ENCODE data around the gene RIC8A.
A peak's percentile ranks its signal among the peaks of the same experiment; 100 is the strongest.
"Not testable (repeated sequence)": the region's sequence is repeated elsewhere in the genome, so short reads cannot be mapped to it uniquely, and the experiment has no call there.

Gene RIC8A

DNA sequence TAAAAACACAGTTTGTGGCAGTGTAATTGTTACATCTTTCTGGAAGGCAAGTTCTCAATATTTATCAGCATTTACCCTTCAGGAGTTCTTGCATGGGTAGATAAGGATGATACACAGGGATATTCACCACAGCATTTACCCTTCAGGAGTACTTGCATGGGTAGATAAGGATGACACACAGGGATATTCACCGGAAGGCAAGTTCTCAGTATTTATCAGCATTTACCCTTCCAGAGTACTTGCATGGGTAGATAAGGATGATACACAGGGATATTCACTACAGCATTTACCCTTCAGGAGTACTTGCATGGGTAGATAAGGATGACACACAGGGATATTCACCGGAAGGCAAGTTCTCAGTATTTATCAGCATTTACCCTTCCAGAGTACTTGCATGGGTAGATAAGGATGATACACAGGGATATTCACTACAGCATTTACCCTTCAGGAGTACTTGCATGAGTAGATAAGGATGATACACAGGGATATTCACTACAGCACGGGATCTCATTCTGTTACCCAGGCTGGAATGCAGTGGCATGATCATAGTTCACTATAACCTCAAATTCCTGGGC, 13.2 kb downstream of the RIC8A start:
- DNase-seq = not testable (repeated sequence)

DNA sequence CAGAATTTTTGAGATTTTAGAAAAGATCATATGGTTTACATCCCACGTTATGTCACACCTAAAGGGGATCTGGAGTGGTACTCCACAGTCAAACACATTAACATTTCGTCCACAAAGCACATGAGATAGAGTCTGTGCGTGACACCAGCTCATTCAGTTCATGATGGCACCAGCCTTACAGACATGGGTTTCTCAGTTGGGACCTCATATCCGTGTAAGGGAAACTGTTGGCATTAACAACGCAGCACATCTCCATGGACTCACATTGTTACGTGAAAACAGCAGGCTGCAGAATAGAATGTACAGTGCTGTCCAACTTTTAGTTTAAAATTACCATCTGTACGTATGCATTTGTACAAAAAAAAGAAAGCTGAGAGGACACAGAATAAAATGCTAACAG, 14.0 kb downstream of the RIC8A start:
- DNase-seq = no peak

DNA sequence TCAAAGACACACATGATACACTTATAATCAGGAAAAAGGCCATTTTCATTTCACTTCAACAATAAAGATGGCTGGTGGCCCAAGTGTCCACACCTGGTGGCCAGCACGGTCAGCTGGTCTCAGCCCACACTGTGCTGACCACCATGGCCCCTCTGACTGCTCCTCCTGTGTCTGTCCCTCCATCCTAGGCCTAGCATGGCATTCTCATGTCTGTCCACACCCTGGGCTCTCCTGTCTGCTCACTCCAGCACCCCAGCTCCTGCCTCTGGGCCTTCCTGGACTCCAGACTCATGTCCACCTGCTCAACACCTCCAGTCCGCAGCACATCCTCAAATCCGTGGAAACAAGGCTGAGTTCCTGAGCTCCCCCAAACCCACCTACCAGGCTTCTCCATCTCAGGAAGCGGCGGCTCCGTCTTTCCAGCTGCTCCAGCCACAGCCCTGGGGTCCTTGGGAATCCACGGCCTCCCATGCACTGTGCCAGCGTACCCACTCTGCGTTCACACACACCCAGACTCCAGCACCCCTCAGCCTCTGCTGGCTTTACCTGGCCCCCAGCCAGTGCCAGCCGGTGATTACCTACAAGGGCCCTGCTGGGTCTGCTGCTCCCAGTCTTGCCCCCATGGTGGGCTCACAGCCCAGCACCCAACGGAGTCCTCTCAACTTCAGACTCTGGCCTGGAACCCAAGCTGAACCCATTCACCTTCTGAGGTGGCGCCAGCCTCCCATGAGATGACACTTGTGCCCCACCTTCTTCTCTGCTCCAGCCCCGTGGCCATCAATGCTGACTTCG, 14.7 kb downstream of the RIC8A start:
- DNase-seq = no peak

DNA sequence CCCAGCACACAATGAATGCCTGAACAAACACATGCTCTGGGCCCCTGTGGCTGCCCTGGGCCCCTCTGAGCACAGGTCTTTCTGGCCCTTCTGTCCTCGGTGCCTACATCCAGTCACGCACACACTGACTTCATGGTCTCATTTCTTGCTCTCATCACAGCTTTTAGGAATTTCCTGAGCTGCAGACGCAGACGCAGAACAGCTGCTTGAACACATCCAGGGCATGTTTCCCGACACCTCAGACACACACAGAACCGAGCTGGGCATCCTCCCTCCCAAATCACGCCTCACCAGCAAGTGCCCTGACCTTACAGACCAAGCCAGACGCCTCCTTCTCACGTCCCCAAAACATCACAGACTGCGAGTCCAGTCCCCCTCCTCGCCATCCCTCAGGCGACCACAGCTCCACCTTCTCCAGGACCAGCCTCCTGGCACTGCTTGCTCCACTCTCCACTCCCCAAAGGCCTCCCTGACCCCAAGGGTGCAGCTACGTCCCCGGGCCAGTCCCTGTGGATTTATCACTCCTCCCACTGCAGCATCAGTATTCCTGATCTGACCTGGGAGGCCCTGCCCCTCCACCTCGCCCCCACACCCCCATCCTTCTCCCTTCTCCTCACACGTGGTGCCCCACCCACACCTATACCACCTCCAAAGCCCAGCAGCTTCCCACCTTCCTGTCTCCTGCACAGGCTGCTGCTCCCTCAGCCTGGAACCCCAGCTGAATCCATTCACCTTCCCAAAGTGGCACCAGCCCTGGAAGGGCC, 15.7 kb downstream of the RIC8A start:
- no peak for DNase-seq

DNA sequence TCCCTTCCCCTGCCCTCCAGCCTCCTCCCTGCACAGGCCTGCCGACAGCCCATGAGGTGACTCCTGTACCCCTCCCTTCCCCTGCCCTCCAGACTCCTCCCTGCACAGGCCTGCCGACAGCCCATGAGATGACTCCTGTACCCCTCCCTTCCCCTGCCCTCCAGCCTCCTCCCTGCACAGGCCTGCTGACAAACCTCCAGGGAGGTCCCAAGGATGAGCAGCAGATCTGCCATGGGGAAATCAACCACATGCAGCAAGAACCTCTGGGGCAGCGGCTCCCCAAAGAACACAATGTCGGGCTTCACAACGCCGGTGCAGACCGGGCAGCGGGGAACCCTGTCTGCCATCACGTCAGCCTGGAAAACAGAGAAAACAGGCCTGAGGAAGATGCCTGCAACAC, 16.4 kb downstream of the RIC8A start:
- DNase-seq = no peak

DNA sequence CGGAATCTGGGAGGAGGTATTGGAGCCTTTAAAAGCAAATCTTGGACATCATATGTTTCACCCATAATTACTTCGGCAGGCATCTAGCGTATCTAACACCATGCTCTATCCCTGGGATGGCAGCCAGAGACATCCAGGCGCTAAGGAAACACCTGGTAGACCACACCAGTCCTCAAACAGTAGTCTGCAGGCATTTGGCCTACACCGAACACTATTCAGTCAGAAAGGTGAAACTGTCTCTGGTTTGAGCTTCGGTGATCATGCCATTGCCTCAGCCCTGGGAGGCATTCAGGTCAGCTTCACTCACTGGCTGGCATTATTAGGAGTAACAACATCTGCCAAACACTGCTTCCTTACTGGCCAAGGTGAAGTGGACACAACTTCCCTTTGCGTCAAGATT, 16.9 kb downstream of the RIC8A start:
- no peak for DNase-seq

DNA sequence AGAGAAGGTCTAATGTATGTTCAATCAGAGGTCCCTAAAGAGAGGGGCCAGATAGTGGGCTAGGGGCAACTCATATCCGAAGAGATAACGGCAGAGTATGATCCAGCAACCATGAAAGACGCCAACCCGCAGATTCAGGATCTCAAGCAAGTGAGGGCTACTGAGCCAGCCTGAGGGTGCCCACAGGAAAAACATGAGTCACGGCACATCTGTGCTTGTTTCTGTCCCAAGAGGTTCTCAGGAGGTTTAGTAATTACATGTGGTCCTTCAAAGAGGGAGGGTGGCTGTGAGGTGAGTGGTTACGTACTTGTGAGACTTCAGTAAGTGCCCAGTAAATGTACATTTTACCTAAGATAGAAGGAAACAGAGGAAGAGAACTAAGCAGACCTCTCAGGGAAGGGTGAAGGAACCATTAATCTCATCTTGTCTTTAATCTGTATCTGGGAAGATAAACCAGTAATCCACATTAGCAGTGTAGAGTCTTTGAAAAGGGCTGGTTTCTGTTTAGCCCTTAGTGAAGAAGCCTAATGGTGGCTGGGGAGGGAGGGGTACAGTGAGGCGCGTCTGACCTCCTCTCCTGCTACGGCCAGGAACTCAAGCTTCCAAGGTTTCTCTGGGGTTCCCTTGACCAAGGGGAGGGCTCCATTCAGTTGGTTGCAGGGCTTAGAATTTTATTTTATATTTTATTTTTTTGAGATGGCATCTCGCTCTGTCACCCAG, 18.4 kb downstream of the RIC8A start:
- no peak for DNase-seq

DNA sequence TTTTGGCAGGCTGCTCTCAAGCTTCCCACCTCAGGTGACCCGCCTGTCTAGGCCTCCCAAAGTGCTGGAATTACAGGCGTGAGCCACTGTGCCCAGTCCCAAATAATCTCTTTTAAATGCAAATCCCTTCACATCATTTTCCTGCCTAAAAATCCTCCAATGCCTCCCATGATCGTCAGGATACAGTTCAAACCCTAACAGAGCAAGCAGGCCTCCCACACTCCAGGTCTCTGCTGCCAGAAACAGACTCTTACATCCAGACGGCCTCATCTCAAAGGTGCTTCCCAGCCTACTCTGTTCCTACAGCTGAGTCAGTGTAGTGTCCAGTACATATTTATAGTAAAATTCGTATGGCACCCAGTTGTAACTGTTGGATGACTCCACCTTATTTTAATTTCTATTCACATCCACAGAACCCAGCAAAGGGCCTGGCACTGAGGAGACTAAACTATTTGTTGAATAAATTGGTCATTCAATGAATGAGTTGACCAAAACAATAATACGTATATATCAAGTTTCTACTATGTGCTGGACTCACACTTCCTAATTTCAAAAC, 20.4 kb downstream of the RIC8A start:
- no peak for DNase-seq

DNA sequence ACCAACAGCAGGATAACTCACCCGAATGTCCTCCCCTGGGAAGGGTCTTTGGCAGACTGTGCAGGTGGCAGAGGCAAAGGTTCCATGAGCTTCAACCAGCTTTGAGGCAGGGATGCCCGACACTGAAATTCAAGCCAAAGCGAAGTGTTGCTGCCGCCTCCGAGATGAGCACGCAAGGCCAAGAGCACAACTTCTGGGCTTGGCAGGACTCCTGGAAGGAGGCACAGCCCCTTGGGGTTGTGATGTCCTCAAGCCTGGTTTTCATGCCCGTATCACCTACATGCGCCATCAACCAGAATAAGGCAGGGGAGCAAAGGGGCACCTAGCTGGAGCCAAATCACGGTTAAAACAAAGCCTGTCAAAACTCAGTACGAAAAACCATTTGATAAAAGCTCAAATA, 22.9 kb downstream of the RIC8A start:
- DNase-seq = no peak

DNA sequence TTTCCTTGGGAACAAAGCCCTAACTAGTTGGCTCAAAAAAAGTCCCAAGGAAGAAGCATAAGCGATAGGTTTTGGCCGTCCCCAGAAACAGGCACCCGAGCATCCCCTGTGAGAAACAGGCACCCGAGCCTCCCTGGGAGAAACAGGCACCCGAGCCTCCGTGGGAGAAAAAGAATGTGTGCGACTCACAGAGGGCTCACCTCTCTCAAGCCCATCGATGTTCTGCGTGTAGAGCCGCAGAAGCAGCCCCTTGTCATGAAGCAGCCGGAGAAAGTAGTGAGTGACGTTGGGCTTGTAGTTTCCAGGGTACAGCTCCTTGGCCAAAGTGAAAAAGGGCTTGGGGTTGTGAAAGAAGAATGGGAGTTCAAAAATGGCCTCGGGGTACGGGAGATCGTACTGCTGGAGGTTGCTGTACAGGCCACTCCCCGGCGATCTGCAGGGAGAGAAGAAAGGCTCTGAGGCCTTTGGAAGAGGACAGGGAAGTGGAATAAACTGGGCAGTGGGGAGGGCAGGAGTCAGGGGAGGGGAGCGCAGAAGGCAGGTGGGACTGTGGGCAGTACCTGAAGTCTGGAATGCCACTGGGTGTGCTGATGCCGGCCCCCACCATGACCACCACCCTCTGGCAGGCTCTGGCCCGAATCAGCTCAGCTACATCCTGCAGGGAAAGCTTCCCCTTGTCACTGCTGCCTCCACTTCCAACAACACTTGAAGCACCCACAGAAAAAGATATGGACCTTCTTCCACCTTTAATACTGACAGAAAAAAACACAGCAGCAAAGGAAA, 25.5 kb downstream of the RIC8A start:
- DNase-seq = no peak

DNA sequence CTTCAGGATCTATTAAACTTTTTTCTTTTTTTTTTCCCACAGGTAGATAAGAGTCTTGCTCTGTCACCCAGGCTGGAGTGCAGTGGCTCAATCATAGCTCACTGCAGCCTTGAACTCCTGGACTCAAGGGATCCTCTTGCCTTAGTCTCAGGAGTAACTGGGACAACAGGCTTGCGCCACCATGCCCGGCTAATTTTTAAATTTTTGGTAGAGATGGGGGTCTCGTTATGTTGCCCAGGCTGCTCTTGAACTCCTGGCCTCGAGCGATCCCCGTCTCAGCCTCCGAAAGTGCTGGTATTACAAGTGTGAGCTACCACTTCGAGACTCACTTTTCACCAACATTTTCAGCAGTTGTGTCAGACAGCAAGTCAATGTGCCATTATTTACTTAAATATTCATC, 27.7 kb downstream of the RIC8A start:
- DNase-seq = no peak

DNA sequence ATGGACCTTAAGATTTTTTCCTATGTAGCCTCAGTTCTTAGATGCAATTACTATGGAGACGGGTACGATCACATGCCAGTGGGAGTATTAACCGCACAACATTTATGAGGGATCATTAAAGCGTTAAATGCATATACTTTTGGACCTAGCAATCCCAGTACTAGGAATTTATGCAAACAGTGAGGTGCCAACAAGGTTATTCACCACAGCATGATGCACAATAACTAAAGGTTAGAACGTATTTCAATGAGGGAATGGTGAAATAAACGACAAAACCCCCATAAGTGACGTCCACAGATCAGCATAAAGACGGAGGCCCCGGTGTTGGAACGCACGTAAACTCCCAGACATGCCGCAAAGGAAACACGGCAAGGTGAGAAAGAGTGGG, 28.1 kb downstream of the RIC8A start:
- no peak for DNase-seq

DNA sequence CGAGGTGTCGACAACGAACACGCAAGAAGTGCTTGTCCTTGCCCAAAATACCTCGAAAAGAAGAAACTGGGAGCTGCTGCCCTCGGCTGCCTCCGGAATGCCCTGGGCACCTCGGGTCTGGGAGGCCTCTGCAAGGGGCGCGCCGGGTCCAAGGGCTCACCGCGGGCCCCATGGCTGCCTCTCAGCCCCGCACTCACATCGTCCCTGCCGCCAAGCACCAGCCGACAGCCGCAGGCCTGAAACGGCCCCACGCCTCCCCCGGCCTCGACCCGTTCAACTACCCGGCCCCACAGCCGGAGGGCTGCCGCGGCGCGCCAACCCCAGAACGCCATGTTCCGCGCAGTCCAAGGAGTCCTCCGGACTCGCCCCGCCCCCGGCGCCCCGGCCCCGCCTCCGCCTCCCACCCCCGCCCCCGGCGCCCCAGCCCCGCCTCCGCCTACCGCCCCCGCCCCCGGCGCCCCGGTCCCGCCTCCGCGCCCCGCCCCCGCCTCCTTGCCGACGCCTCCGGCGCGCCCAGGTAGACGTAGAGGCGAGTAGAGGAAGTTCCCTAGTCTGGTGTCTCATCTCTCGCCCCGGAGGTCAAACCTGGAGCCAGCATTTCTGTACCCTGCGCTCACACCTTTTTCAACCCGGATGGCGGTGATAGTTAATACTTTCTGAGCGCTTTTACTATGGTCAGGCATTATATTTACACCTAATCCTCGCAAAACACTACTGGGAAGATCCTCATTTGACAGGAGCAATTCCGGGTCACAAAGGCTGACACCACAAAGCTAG, 28.7 kb downstream of the RIC8A start, which contains the start of gene SIRT3:
SIRT3 (minus strand) TSS at position 346 of the 777 bp plus-strand sequence; CDS start at position 332, 14 bp downstream.
- DNase-seq = peak; percentile 78

DNA sequence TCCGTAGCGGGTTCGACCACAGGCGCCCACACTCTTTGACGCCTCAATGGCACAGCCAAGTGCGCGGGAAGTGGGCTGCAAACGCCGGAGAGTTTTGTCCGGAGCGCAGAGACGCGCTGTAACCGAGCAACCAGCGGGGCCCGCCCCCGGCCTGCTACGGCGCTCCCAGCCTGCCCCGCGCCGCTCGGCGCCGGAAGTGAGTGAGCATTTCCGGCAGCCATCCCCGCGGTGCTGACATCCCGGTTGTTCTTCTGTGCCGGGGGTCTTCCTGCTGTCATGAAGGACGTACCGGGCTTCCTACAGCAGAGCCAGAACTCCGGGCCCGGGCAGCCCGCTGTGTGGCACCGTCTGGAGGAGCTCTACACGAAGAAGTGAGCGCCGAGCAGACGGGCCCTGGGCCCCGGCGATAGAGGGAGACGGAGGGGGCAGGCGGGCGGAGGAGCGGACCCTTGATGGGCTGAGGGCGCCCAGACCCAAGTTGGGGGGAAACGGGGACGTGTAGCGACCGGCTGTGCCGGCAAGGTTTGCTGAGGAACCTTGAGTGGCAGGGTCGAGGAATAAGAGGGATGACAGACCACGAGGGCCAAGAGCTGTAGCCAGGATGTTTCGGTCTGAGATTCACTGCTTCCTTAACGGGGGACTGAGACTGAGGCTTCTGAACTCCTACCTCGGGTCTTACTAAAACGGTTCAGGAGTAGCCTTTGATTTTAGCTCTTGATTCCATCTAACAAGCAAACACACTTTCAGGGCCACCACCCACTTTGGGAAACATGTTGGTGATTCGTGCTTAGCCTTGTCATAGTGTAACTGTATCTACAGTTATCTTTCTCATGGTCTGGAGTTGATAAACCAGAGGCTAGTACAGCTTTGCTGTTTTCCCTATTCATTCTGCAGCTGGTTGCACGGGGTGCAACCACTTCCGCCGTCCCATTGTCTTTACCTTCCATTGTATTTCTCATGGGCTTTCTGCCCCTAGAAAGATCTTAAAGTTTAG, 29.6 kb downstream of the RIC8A start, which contains the start of gene PSMD13:
PSMD13 (plus strand) TSS at position 203 of the 994 bp plus-strand sequence; CDS start at position 277, 74 bp downstream.
- DNase-seq = peak; percentile 86

DNA sequence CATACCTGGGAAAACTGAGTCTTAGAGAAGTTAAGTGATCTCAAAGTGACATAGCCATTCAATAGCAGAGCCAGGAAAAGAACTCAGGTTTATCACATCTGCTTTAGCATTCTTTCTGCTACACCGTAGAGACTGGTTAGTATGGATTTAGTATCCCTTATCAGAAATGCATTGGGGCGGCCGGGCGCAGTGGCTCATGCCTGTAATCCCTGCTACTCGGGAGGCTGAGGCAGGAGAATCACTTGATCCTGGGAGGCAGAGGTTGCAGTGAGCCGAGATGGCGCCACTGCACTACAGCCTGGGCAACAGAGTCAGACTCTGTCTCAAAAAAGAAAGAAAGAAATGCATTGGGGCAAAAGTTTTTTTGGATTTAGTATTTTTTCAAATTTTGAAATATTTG, 30.8 kb downstream of the RIC8A start:
- not testable (repeated sequence) for DNase-seq

DNA sequence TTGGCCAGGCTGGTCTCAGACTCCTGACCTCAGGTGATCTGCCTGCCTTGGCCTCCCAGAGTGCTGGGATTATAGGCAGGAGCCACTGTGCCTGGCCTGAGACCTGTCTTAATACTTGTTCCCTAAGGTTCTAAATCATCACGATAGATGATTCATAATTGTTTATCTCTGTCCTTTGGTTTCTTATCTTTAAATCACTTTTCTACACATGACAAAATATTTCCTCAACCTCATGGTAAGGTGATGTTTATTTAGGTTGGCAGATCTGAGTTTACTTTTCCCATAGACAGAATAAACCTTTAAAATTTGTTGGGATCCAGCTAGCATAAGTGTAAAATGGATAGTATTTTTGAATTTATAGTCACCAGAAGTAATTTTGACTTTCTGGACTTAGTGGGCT, 32.8 kb downstream of the RIC8A start:
- DNase-seq = no peak

DNA sequence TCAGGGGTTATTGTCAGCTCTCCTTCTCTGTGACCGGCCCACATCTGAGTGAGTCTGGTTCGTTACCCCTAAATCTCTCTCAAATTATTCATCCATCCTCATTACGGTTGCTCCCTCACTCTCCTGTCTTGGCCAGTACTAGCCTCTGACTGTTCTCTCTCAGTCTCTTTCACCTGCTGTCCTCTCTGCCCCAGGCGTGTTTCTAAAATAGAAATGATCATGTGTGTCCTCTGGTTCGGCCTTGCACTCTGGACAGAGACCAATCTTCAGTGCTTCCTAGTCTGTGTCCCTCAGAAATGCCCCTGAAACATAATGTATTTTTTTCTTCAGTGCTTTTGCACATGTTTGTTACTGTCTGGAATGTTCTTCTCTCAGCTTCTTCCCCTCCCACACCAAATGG, 34.1 kb downstream of the RIC8A start:
- no peak for DNase-seq

DNA sequence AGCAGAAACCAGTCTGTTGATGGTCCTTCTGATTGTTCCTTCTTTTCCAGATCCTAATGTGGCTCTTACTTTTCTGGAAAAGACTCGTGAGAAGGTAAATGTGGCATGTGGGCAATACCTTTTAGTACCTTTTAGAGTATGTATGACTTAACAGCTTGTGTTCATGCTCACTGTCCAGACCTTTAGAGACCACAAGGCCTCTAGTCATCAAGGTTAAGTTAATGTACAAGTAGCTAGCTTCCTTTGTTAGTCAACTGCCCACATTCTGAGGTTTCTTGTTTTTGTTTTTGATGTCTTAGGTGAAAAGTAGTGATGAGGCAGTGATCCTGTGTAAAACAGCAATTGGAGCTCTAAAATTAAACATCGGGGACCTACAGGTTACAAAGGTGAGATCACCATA, 36.9 kb downstream of the RIC8A start:
- no peak for DNase-seq

DNA sequence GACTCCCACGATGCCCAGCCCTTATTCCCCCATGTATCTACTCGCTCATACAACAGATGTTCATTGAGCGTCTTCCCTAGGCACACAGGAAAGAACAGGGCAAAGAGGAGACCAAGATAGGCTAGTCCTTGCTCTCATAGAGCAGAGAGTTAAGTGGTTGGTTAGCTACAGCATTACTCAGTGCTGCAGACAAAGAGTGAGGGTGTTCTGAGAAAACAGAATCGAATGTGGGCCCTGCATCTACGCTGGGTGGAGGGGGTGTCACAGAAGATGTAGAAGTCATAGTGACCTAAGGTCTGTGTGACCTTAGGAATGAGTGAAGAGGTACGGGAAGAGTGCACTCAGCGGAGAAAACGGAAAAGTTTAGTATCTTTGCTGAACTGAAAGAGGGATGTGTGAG, 41.6 kb downstream of the RIC8A start:
- DNase-seq = no peak

DNA sequence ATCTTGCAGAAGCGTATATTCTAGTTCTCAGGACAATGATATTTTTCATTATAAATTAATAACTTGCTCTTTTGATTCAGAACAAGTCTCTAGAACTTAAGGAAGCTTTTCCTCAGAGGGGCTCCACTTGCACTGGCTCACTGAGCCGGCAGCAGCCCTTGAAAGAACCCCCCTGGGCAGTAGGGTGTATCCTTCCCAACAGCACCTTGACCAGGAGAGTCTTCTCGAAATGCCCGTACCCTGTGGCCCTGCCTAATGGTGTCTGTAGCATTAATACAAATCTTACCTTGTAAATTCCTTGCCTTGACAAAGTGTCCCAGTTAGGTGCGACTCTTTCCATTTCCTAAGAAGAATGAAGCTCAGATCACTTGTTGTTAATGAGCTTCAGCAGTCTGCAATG, 42.8 kb downstream of the RIC8A start:
- no peak for DNase-seq
